HG02798 (cell line): Measurements from ENCODE around the gene DMKN.

Source experiments
- ATAC-seq: cut with Tn5 transposase; IDR thresholded peaks from one replicate; pipeline ENCODE4 v1.9.1; 2021; ENCODE audit warnings: mild to moderate bottlenecking; ENCODE audit not compliant: unreplicated experiment, poor library complexity

DMKN gene

GRCh38 chr19:35528218-35529038, 15.0 kb upstream of the DMKN start, which contains the start of gene SBSN:
TSS of gene SBSN (minus strand) at chr19:35528311. CDS start at chr19:35528281, 30 bp downstream.
- ATAC-seq, result no peak

GRCh38 chr19:35525873-35526272, 12.4 kb upstream of the DMKN start:
- no peak for ATAC-seq

- ATAC-seq, result no peak
Observed at GRCh38 chr19:35524181-35524837, 10.9 kb upstream of the DMKN start.

- ATAC-seq, result no peak
Observed at GRCh38 chr19:35522745-35523327, 9.4 kb upstream of the DMKN start.

- ATAC-seq, result no peak
Observed at GRCh38 chr19:35521124-35521743, 7.8 kb upstream of the DMKN start.

GRCh38 chr19:35519291-35519690, 5.8 kb upstream of the DMKN start:
- ATAC-seq, result no peak

- ATAC-seq, result no peak
Observed at GRCh38 chr19:35518313-35518712, 4.9 kb upstream of the DMKN start.

- no peak for ATAC-seq
Observed at GRCh38 chr19:35517342-35517741, 3.9 kb upstream of the DMKN start.

GRCh38 chr19:35516310-35516709, 2.9 kb upstream of the DMKN start:
- ATAC-seq, result no peak

GRCh38 chr19:35514282-35514809, 897 bp upstream of the DMKN start:
- no peak for ATAC-seq

GRCh38 chr19:35512831-35513627, 420 bp downstream of the DMKN start:
- no peak for ATAC-seq

GRCh38 chr19:35511337-35511736, 2.1 kb downstream of the DMKN start:
- ATAC-seq, result no peak

GRCh38 chr19:35510626-35510964, 2.9 kb downstream of the DMKN start:
- no peak for ATAC-seq

- peak; percentile 50 for ATAC-seq
Observed at GRCh38 chr19:35509861-35510625, 3.4 kb downstream of the DMKN start.

GRCh38 chr19:35509018-35509652, 4.3 kb downstream of the DMKN start:
- ATAC-seq, result no peak

GRCh38 chr19:35508129-35508528, 5.3 kb downstream of the DMKN start:
- ATAC-seq, result no peak

GRCh38 chr19:35507561-35507960, 5.9 kb downstream of the DMKN start:
- ATAC-seq, result no peak

GRCh38 chr19:35506011-35506410, 7.4 kb downstream of the DMKN start:
- no peak for ATAC-seq

GRCh38 chr19:35502751-35503150, 10.7 kb downstream of the DMKN start:
- no peak for ATAC-seq
